Measurements from ENCODE around the gene SBF2.

SBF2 gene

DNA sequence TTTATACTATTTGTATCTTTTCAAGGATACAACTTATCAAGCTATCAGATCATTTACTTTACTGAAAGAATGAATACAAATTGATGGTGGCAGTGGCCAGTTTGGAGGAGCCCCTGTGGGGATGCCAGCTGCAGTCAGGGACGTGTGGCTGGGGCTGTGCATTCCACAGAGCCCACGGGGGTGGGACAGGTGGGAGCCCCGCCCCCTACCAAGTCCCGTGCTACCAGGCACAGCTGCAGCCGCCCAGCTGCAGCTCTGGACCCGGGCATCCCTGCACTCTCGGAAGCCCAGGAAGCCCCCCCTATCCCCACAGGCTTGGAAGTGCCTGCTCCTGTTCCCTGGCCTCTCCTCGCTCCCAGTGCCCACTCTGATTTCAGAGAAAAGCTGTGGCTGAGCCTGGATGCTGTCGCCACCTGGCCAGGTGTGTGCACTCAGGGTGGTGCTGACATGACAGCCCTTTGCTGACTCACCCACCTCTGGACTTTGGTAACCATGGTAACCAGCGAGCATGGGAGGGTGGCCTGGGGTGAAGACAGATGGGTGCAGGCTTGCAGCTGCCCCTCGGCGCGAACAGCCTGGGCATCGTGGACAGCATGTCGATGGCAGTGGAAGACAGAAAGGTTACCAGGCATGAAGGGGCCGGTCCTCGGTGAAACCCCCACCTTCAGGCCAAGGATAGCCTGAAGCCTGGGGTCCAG is 138.1 kb downstream of the SBF2 start:
- H3K27ac ChIP-seq, result no peak overlapping the region
- no peak for TF ChIP-seq CTCF (conservative IDR thresholded peaks at IDR 0.05)

DNA sequence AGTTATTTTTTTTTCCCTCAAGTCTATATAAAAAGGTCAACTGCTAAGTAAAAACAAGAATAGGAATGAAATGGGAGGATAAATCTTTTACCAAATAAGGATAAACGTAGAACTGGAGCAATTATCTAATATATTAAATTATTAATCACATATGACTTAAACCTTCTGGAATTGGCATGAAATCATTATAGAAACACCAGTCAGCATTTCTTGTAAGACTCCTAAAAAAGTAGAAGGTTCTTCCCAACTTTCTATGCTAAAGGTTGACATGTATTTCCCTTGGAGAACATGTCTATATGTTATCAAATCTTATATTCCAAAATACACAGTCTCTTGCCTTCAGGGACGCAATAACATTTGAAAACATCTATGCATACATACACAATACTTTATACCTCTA is 143.2 kb downstream of the SBF2 start:
- TF ChIP-seq CTCF (conservative IDR thresholded peaks at IDR 0.05), result no peak
- no peak overlapping the region for H3K27ac ChIP-seq

DNA sequence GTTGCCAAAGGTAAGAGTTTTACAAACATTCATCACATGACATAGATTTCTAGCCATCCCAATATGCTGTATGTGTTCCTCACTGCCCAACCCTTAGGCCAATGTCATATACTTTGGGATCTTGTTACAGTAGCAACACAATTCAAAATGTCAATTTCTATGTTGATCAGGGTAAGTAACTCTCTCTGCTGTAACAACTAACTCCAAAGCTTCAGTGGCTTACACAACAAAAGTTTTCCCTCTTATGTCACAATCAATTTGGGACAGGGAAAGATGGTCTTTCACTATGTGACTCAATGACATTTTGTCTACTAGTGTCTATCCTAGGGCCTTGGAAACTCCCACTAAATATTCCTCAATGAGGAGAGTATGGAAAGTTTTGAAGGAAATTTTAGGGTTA is 144.5 kb downstream of the SBF2 start:
- H3K27ac ChIP-seq, result no peak overlapping the region
- no peak for TF ChIP-seq CTCF (conservative IDR thresholded peaks at IDR 0.05)

DNA sequence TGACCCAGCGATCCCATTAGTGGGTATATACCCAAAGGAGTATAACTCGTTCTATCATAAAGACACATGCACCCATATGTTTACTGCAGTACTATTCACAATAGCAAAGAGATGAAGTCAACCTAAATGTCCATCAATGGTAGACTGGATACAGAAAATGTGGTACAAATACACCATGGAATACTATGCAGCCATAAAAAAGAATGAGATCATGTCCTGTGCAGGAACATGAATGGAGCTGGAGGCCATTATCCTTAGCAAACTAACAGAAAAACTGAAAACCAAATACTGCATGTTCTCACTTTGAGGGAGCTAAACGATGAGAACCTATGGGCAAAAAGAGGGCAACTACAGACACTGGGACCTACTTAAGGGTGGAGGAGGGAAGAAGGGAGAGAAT is 146.8 kb downstream of the SBF2 start:
- H3K27ac ChIP-seq, result no peak overlapping the region
- no peak for TF ChIP-seq CTCF (conservative IDR thresholded peaks at IDR 0.05)

GRCh38 chr11:10144954-10145353 is 149.1 kb downstream of the SBF2 start:
- H3K27ac ChIP-seq, result no peak overlapping the region
- TF ChIP-seq CTCF (conservative IDR thresholded peaks at IDR 0.05), result no peak

DNA sequence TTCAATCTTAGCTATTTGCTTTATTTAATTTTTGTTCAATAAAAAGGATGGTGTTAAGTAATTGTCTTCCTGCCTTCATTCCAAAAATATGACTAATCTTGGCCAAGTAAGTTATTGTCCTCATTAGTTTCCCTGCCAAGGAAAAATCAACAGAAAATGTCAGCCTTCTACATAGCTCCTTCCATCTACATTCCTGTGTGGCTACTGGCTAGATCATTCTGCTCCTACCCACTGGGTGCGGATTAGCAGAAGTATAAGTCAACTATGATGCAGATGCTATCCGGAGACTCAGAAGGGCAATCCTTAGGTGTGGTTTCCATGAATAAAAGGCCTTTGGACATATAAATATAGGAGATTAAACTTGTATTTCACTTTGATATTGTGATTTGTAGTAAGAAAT is 154.4 kb downstream of the SBF2 start:
- no peak overlapping the region for H3K27ac ChIP-seq
- no peak for TF ChIP-seq CTCF (conservative IDR thresholded peaks at IDR 0.05)

GRCh38 chr11:10139143-10139542 is 154.9 kb downstream of the SBF2 start:
- TF ChIP-seq CTCF (conservative IDR thresholded peaks at IDR 0.05), result no peak
- H3K27ac ChIP-seq, result no peak overlapping the region
